Astrocyte (in vitro differentiated cells and primary cell): ENCODE data around the gene PRAC1. TPM values are rescaled to one million over a fixed set of nuclear protein-coding genes. Genes with fewer than 3 reads are reported as not detected.

ENCODE experiments used
- DNase-seq: peaks from one replicate; pipeline ENCODE4 v3.0.0-alpha.2; 2010; ENCODE audit warnings: low read depth
- FAIRE-seq: peaks from 2 replicates; lab custom pipeline; 2011; peaks lifted over from hg19 to GRCh38; lab: Jason Lieb, UNC
- H2AFZ ChIP-seq: 2 replicates; pipeline ENCODE4 v1.6.0; 2012; ENCODE audit warnings: low read depth, low read length, inconsistent platforms
- H3K27ac ChIP-seq: 2 replicates; pipeline ENCODE4 v1.5.1; 2011; ENCODE audit warnings: low read depth, low read length, inconsistent platforms
- H3K27me3 ChIP-seq: 2 replicates; pipeline ENCODE4 v1.6.0; 2011; ENCODE audit warnings: low read length, inconsistent platforms; ENCODE audit not compliant: insufficient read depth
- H3K36me3 ChIP-seq: 2 replicates; pipeline ENCODE4 v1.5.1; 2011; ENCODE audit warnings: low read length, inconsistent platforms; ENCODE audit not compliant: insufficient read depth
- H3K4me1 ChIP-seq: 2 replicates; pipeline ENCODE4 v1.5.1; 2011; ENCODE audit warnings: low read length, inconsistent platforms; ENCODE audit not compliant: insufficient read depth
- H3K4me2 ChIP-seq: 2 replicates; pipeline ENCODE4 v1.6.0; 2012; ENCODE audit warnings: low read length, inconsistent platforms
- H3K4me3 ChIP-seq: 2 replicates; pipeline ENCODE4 v1.5.1; 2011; ENCODE audit warnings: low read depth, mild to moderate bottlenecking, low read length, inconsistent platforms; ENCODE audit not compliant: insufficient read depth
- H3K79me2 ChIP-seq: 2 replicates; pipeline ENCODE4 v1.6.0; 2012; ENCODE audit warnings: mild to moderate bottlenecking, low read length, inconsistent platforms; ENCODE audit not compliant: insufficient read depth
- H3K9ac ChIP-seq: 2 replicates; pipeline ENCODE4 v1.6.0; 2012; ENCODE audit warnings: mild to moderate bottlenecking, low read length, inconsistent platforms
- H3K9me3 ChIP-seq: 2 replicates; pipeline ENCODE4 v1.5.1; 2012; ENCODE audit warnings: low read depth, mild to moderate bottlenecking, low read length, inconsistent platforms; ENCODE audit not compliant: insufficient read depth
- H4K20me1 ChIP-seq: 2 replicates; pipeline ENCODE4 v1.6.0; 2012; ENCODE audit warnings: low read length, inconsistent platforms; ENCODE audit not compliant: insufficient read depth
- H3K27ac Mint-ChIP-seq: one replicate; pipeline ENCODE4 v1.8.0; 2021; ENCODE audit warnings: mild to moderate bottlenecking, mixed read lengths; ENCODE audit not compliant: unreplicated experiment
- H3K27me3 Mint-ChIP-seq: one replicate; pipeline ENCODE4 v1.8.0; 2021; ENCODE audit warnings: low read depth, mixed read lengths; ENCODE audit not compliant: unreplicated experiment
- H3K36me3 Mint-ChIP-seq: one replicate; pipeline ENCODE4 v1.8.0; 2021; ENCODE audit warnings: low read depth, mixed read lengths; ENCODE audit not compliant: unreplicated experiment
- H3K4me1 Mint-ChIP-seq: one replicate; pipeline ENCODE4 v1.8.0; 2021; ENCODE audit warnings: low read depth, mixed read lengths; ENCODE audit not compliant: unreplicated experiment
- H3K4me3 Mint-ChIP-seq: one replicate; pipeline ENCODE4 v1.8.0; 2021; ENCODE audit warnings: mild to moderate bottlenecking, moderate library complexity, mixed read lengths; ENCODE audit not compliant: unreplicated experiment
- H3K9me3 Mint-ChIP-seq: one replicate; pipeline ENCODE4 v1.8.0; 2021; ENCODE audit warnings: mild to moderate bottlenecking, mixed read lengths; ENCODE audit not compliant: unreplicated experiment
- CTCF ChIP-seq: IDR thresholded peaks from 2 replicates; pipeline ENCODE4 v1.5.1; 2011; ENCODE audit warnings: low read depth, mild to moderate bottlenecking, inconsistent platforms, low read length, moderate library complexity; ENCODE audit not compliant: insufficient read depth
- EZH2 ChIP-seq: IDR thresholded peaks from 2 replicates; pipeline ENCODE4 v1.6.1; 2012; ENCODE audit warnings: mild to moderate bottlenecking, low read length, inconsistent platforms; ENCODE audit not compliant: insufficient read depth
- total RNA-seq: library from RNA; stranded (reverse); gene quantifications from 2 replicates; pipeline ENCODE4 v1.2.1, GENCODE V29; 2021

PRAC1 gene
- total RNA-seq, 1 donor from 2014 or later, result not detected

- Histone ChIP-seq H3K4me2 (peak overlapping the region; percentile 18), H3K9ac (no peak overlapping the region), H3K79me2 (no peaks in the 10 kb centered on the region), H4K20me1 (peaks cover 6% of the 10 kb centered on the region), H3K27me3 (peaks cover 99% of the 10 kb centered on the region), H2AFZ (no peak overlapping the region), H3K9me3 (peaks cover 17% of the 10 kb centered on the region), H3K27ac (no peak overlapping the region), H3K4me3 (no peak overlapping the region), H3K36me3 (no peaks in the 10 kb centered on the region), H3K4me1 (peaks cover 2% of the 10 kb centered on the region)
- Mint-ChIP-seq H3K27me3 (peaks cover 97% of the 10 kb centered on the region), H3K4me1 (no peaks in the 10 kb centered on the region), H3K4me3 (peak overlapping the region; percentile 54), H3K27ac (no peak overlapping the region), H3K9me3 (peaks cover 16% of the 10 kb centered on the region), H3K36me3 (peaks cover 4% of the 10 kb centered on the region)
- no peak for FAIRE-seq
- DNase-seq, result no peak
- TF ChIP-seq CTCF, result no peak
- peak; percentile 12 for TF ChIP-seq EZH2
Observed at GRCh38 chr17:48723423-48724250, 1.3 kb upstream of the PRAC1 start.

- peaks cover 99% of the 10 kb centered on the region for H3K27me3 ChIP-seq
- no peak for FAIRE-seq
Observed at GRCh38 chr17:48722915-48723422, 651 bp upstream of the PRAC1 start, which contains the start of gene PRAC2. Gene PRAC2 (plus strand): TSS chr17:48723185. CDS start chr17:48724411, 1,226 bp downstream.

More at GRCh38 chr17:48722915-48723422, 651 bp upstream of the PRAC1 start, which contains the start of gene PRAC2:
- Histone ChIP-seq H3K27ac (no peak within 1 kb of the TSS), H3K9ac (no peak within 1 kb of the TSS), H4K20me1 (peaks cover 9% of the 10 kb centered on the region), H3K36me3 (no peaks in the 10 kb centered on the region), H3K4me2 (peak within 1 kb of the TSS; percentile 18), H3K4me1 (peaks cover 2% of the 10 kb centered on the region), H2AFZ (no peak within 1 kb of the TSS), H3K4me3 (no peak within 1 kb of the TSS), H3K79me2 (no peaks in the 10 kb centered on the region), H3K9me3 (peaks cover 20% of the 10 kb centered on the region)
- H3K27ac Mint-ChIP-seq, result no peak within 1 kb of the TSS
- peak within 1 kb of the TSS; percentile 54 for H3K4me3 Mint-ChIP-seq
- H3K36me3 Mint-ChIP-seq, result peaks cover 4% of the 10 kb centered on the region
- TF ChIP-seq CTCF, result no peak
- peak; percentile 36 for TF ChIP-seq EZH2
- H3K9me3 Mint-ChIP-seq, result peaks cover 16% of the 10 kb centered on the region
- H3K27me3 Mint-ChIP-seq, result peaks cover 98% of the 10 kb centered on the region
- H3K4me1 Mint-ChIP-seq, result no peaks in the 10 kb centered on the region
- DNase-seq, result no peak
